ENCODE data around the gene KIRREL3. TPM values are rescaled to one million over a fixed set of nuclear protein-coding genes. Genes with fewer than 3 reads are reported as not detected.

Gene KIRREL3
- total RNA-seq, 1 experiment from 2014 or later, result 2.2 TPM

- Histone ChIP-seq H3K79me2 (ENCODE audit: low read depth) (no peaks in the 10 kb centered on the region), H3K27ac (no peak overlapping the region), H3K9me2 (ENCODE audit: insufficient read depth) (no peaks in the 10 kb centered on the region), H3K9me3 (ENCODE audit: insufficient read depth, low read depth) (no peaks in the 10 kb centered on the region), H2AFZ (no peak overlapping the region), H3F3A (ENCODE audit: insufficient read depth, low read depth) (no peaks in the 10 kb centered on the region), H3K4me3 (no peak overlapping the region), H3K4me1 (replicated peaks; ENCODE audit: insufficient read depth) (no peaks in the 10 kb centered on the region), H3K27me3 (ENCODE audit: insufficient read depth, low read depth) (peaks cover 41% of the 10 kb centered on the region), H3K4me2 (no peak overlapping the region), H3K36me3 (ENCODE audit: low read depth) (no peaks in the 10 kb centered on the region), H4K20me1 (ENCODE audit: insufficient read depth) (no peaks in the 10 kb centered on the region)
- CTCF ChIA-PET, result no interaction called here
- DNase-seq, result no peak
- TF ChIP-seq EZH2 (IDR thresholded peaks at IDR 0.05; ENCODE audit: low read depth) (no peak), CTCF (conservative IDR thresholded peaks at IDR 0.05) (no peak)
- intact Hi-C loops (cut with micrococcal nuclease; ENCODE audit: unreplicated experiment), result no loop called here
- POLR2A ChIA-PET (ENCODE audit: unreplicated experiment), result no interaction called here
- no TSS peak for BruUV-seq (replicated peaks)
Measured at GRCh38 chr11:126821827-126822226, 178.7 kb downstream of the KIRREL3 start.

GRCh38 chr11:126819194-126819593, 181.4 kb downstream of the KIRREL3 start:
- DNase-seq, result no peak
- no peaks in the 10 kb centered on the region for H3K9me3 ChIP-seq (ENCODE audit: insufficient read depth, low read depth)
- no peaks in the 10 kb centered on the region for H3K79me2 ChIP-seq (ENCODE audit: low read depth)
- CTCF ChIA-PET, result no interaction called here
- H3K36me3 ChIP-seq (ENCODE audit: low read depth), result no peaks in the 10 kb centered on the region
- H3K27ac ChIP-seq, result no peak overlapping the region
- H3K27me3 ChIP-seq (ENCODE audit: insufficient read depth, low read depth), result peaks cover 45% of the 10 kb centered on the region
- no peaks in the 10 kb centered on the region for H4K20me1 ChIP-seq (ENCODE audit: insufficient read depth)
- no peak for TF ChIP-seq EZH2 (IDR thresholded peaks at IDR 0.05; ENCODE audit: low read depth)
- TF ChIP-seq CTCF (conservative IDR thresholded peaks at IDR 0.05), result no peak
- H3F3A ChIP-seq (ENCODE audit: insufficient read depth, low read depth), result no peaks in the 10 kb centered on the region
- no peaks in the 10 kb centered on the region for H3K9me2 ChIP-seq (ENCODE audit: insufficient read depth)
- no peaks in the 10 kb centered on the region for H3K4me1 ChIP-seq (replicated peaks; ENCODE audit: insufficient read depth)
- no peak overlapping the region for H3K4me2 ChIP-seq
- intact Hi-C loops (cut with micrococcal nuclease; ENCODE audit: unreplicated experiment), result no loop called here
- POLR2A ChIA-PET (ENCODE audit: unreplicated experiment), result no interaction called here
- H2AFZ ChIP-seq, result no peak overlapping the region
- no TSS peak for BruUV-seq (replicated peaks)
- H3K4me3 ChIP-seq, result no peak overlapping the region

GRCh38 chr11:126817523-126818450, 182.8 kb downstream of the KIRREL3 start:
- Histone ChIP-seq H3K9me2 (ENCODE audit: insufficient read depth) (no peaks in the 10 kb centered on the region), H3K4me2 (no peak overlapping the region), H3K4me3 (no peak overlapping the region), H4K20me1 (ENCODE audit: insufficient read depth) (no peaks in the 10 kb centered on the region), H3K36me3 (ENCODE audit: low read depth) (no peaks in the 10 kb centered on the region), H3K79me2 (ENCODE audit: low read depth) (no peaks in the 10 kb centered on the region), H3K27me3 (ENCODE audit: insufficient read depth, low read depth) (peaks cover 39% of the 10 kb centered on the region), H2AFZ (no peak overlapping the region), H3K4me1 (replicated peaks; ENCODE audit: insufficient read depth) (no peaks in the 10 kb centered on the region), H3K9me3 (ENCODE audit: insufficient read depth, low read depth) (no peaks in the 10 kb centered on the region), H3K27ac (no peak overlapping the region), H3F3A (ENCODE audit: insufficient read depth, low read depth) (no peaks in the 10 kb centered on the region)
- TF ChIP-seq EZH2 (IDR thresholded peaks at IDR 0.05; ENCODE audit: low read depth), result no peak
- POLR2A ChIA-PET (ENCODE audit: unreplicated experiment), result no interaction called here
- BruUV-seq (replicated peaks), result no TSS peak
- CTCF ChIA-PET, result no interaction called here
- intact Hi-C loops (cut with micrococcal nuclease; ENCODE audit: unreplicated experiment), result no loop called here
- no peak for DNase-seq
